HG03575 (cell line): ENCODE results near the gene PTPRR.

Experiments
- ATAC-seq: cut with Tn5 transposase; IDR thresholded peaks from one replicate; pipeline ENCODE4 v1.9.1; 2021; ENCODE audit not compliant: unreplicated experiment, insufficient number of reproducible peaks, low FRiP score; ENCODE audit errors: extremely low read depth

The PTPRR gene

DNA sequence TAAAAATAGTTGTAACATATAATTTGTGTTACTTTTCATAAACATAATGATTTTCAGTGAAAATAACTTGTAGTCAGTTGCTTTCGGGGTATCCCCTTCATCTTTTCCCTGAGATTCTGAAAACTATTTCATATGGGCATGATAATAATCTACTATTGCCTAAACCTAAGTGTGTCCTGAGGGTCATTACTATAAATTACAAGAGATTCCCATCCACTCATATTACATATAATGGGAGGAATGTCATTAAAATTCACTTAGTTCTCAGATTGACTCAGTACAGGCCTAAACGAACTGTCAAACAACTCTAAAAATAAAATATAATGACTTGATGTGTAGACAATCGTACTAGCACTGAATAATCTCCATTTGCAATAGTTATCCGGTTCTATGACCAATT, 72.7 kb downstream of the PTPRR start:
- ATAC-seq = no peak

DNA sequence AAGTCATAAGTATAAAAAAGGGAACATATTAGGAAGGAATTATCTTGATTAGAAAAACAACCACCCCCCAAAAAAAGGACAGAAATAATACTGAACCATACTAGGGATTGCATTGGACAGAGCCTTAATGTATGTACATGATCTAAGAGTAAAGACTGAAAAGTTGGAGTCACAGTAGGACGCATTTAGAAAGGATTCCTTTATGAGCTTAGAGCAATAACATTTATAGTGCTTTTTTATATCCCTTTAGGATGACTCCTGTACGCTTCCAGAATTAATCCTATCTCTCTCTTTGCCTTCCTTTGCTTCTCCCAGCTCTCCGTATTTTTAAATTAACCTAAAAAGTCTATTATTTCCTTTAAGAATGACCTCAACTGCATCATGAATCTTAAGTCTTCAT, 75.3 kb downstream of the PTPRR start:
- ATAC-seq = no peak

DNA sequence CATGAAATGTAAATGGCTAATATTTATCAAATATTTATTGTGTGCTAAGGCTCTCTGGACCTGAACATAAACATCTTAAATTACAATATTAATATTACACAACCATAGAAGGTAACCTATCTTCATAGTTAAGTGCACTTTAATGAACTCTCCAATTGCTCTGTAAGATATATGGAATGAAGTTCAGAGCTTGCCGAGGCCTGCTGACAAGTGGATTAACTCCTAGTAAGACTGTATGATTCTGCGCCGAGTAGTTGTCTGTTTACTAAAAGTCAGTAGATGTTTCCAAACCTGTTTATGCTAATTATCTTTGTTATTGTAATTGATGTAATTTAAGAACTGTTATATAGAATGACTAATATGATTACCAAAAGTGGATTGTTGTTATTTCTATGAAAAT, 77.2 kb downstream of the PTPRR start:
- ATAC-seq = no peak

DNA sequence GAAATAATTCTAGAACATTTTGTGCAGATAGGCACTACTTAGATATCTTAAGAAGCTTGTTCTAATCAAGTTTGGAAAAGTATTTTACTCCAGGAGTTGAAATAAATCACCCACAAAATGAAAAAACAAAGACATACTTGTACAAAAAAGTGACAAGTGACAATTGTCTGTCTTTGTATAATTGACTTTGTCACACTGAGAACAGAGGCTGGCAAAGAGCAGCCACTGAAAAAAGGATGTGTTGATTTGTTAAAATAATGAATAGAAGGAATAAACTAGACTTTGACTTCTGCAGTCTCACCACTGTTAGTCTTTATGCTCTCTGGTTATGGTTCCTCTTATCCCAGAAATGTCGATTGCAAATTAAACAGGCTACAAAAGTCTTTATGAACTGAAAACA, 77.6 kb downstream of the PTPRR start:
- no peak for ATAC-seq

DNA sequence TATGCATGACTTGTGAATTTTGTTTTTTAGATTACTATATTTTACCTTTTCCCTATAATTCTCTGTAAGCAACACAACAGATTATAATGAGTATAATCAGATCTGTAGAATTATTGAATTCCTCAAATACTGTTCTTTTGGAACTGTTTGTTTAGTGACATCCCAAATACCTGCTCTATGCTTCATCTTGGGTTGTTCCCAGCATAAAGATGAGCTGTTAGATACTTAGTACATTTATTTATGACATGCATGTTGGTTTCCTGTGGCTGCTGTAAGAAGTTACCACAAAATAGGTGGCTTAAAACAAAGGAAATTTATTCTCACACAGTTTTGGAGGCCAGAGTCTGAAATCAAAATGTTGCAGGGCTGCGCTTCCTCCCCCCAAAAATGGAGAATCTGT, 78.4 kb downstream of the PTPRR start:
- no peak for ATAC-seq

DNA sequence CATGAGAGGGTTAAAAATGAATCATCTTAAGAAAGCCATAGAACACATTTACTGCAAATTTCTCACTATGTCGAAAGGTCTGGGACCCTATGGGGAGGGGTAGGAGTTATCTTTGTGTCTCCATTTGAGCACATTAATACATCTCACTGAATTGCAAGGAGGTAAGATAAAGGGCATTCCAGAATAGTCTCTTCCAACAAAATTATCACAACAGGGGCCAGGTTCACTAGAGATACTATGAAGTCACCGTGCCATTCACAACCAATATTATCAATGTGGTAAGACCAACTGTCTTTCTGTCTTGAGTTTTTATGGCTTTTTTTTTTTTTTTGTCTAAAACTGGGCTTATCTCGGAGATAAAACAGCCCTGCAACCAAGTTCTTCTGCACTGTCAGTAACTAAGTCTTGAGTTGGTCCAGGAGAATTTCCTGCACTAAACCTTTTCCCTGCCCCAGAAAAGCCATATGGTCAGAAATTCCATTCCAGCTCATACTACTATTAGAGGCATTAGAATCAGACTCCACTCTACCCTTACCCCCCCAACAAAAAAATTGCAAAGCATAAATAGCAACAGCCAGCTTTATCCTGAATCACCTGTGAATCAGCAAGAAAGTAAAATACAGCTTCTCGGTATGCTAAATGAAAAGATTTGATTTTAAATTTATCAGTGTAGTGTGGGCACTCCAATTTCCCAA, 79.7 kb downstream of the PTPRR start:
- no peak for ATAC-seq

DNA sequence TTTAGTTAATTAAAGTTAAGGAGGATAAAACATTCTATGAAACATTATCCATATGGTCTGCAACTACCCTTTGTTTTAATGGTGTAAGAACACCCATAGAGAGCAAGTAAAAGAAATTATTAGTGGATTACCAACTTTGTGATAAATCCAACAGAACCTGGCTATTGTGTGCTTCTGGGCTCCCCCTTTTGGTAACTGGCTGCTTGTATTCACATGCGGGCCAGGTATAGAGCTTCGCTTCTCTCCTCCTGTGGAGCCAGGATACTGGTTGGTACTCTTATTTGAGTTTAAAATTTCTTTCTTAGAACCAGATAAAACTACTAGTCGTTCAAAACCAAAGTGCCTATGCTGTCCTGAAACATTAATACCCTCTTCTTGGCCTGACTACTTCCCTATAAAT, 81.0 kb downstream of the PTPRR start:
- ATAC-seq = no peak

DNA sequence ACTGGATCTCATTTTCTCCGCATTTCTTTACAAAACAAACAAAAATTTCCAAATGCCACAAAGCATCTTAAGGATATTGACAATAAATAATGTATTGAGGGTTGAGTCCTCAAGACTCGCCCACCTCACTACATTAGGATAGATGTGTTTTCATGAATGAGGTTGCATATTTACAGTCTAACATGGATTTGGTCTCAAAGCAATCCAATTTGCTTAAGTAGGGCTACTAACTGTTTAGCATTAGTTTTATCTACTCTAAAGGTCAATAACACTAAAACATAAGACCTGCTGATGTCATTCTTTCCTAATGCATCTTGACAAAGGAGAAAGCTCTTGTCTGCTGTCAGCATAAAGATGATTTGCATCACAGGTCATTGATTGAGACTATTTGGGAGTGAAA, 82.4 kb downstream of the PTPRR start:
- no peak for ATAC-seq

DNA sequence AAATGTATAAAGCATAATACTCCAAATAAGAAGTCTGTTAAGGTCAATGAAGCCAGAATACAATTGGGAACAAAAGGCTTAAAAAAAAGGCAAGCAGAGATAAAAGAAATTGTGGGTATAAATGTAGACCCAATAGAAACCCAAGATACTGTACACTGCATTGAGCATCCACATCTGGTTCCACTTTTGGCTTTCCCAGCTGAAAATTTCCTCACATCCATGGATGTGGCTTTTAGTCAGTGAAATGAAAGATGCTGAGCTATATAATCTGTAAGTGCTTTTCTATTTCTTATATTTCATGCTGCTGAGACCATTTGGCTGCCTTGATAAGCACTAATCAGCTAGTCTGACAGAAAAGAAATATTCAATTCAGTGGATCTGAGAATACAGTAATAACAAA, 83.5 kb downstream of the PTPRR start:
- ATAC-seq = no peak

DNA sequence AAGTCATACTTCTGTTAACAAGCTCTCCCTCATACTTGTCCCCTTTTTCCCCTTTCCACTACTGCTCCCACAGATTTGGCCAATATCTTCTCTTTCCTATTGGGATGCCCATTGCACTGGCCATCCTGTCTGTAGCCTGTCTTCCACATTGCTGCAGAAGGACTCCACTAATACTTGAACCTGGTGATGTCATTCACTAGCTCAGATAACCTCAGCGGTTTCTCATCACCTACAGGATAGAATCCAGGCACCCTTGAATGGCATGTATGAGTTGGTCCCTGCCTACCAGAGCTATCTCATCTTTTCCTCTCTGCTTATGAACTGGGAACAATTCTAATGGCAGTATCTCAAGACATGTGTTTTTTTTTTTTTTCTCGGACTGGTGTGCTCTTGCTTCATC, 84.6 kb downstream of the PTPRR start:
- no peak for ATAC-seq

DNA sequence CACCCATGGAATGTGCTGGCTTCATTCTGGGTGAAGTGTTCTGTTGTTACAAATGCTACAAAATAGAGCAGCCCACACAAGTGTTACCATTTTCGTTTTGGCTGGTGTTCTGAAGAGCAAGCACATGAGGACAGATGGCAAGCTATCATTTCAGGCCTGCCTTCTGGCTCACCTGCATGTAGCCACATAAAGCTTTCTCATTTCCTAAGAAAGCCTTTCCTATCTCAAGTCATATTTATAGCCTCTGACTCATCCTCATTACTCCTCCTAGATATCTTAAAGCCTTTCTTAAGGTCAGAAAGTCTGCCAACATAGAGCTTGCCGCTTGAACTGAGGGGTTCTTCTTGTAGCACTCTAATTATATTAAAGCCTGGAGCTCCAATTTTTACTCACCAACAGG, 89.0 kb downstream of the PTPRR start:
- ATAC-seq = no peak

DNA sequence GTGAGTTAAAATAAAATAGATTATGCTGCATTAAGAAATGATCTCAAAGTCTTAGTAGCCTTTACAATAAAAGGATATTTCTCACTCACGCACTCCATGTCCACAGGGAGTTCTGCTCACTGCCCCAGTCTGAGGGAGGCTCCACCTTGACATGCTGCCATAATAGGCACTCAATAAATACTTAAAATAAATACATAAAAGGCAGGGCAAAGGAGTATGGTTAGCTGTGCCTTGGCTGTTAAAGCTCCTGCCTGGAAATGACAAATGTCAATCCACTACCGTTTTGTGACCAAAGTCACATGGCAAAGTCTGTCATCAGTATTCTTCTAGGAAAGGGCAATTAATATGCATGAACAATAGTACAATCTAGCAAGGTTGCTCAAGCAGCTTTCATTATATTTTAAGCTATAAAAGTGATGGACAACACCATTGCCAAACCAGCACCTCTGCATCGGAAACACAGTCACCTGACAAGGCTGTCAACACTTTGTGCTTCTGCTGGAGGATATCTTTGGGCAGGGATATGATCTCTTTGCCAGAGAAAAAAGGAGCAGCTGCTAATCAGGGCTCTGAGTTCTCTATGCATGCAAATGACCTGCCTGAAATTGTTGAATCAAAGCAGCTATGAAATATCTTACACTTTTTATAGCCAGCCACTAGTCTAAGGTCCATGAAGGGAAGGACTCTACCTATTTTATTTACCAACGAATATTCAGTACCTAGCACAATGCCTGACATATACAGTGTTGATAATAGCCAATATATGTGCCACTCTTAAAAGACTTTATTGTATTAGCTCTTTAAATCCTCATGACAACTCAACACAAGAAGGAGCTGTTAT, 90.1 kb downstream of the PTPRR start:
- ATAC-seq = no peak

DNA sequence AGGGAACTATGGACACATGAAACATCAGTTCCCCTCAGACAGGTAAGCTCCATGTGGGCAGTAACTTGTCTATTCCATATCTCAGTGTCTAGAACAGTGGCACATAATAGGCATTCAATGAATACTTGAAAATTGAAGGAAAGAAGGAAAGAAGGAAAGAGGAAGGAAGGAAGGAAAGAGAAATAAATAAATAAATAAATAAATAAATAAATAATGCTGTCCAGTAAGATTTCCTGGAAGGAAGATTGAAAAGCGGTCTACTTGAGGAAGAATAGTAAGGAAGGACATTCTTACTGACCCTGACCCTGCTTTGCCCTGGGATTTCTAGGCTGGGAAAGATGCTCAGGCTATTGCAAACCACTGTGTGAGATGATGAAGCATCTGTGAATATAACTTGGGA, 91.5 kb downstream of the PTPRR start:
- no peak for ATAC-seq

DNA sequence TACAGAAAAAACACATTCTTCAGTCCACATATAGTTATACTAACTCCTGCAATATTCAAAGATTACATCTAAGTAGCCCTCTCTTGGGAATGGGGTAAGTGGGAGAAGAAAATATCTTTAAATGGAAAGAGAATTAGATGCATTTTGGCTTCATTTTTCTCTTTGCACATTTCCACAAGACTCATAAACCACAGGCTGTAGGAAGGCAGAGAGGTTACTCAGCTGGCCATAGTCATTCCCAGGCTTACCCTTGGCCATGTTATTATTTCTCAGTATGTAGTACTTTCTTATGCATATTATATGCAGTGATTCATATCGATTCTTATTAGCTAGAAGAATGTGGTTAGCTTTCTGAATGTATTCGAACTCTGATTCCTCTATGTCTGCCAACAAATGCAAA, 92.2 kb downstream of the PTPRR start:
- no peak for ATAC-seq

DNA sequence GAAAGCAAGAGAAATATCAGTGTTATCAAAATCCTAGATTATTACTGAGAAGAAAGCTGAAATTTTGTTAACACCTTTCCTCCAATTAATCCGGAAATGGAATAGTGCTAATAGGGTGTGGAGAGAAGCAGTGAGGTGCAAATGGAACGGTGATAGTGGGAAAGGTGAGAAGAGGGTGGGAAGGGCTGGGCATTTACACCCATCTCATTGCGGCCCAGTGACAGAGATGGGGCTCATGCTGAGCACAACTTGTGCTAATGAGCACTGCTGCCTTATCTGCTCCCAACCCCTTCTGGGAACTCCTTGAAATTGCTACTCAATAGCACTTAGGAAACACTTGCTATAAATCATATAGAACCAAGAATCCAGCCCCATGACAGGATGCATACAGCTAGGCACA, 94.4 kb downstream of the PTPRR start:
- no peak for ATAC-seq

DNA sequence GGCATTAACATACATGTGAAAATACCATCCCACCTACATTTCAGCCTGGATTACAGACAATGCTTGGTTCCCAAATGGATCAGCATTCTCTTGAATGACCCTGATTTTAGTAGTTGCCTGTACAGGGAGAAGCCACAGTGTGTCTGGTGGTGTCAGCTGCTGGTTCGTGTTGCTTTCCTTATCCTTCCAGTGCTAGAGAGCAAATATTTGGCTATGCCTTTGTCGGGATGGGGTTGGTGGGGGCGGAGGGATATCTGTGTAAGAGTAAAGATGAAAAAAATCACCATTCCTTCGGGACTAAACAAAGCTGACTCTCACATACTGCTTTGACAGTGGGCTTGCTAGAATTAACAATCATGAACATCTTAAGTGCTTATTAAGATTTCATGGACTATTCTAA, 96.0 kb downstream of the PTPRR start:
- ATAC-seq = no peak

DNA sequence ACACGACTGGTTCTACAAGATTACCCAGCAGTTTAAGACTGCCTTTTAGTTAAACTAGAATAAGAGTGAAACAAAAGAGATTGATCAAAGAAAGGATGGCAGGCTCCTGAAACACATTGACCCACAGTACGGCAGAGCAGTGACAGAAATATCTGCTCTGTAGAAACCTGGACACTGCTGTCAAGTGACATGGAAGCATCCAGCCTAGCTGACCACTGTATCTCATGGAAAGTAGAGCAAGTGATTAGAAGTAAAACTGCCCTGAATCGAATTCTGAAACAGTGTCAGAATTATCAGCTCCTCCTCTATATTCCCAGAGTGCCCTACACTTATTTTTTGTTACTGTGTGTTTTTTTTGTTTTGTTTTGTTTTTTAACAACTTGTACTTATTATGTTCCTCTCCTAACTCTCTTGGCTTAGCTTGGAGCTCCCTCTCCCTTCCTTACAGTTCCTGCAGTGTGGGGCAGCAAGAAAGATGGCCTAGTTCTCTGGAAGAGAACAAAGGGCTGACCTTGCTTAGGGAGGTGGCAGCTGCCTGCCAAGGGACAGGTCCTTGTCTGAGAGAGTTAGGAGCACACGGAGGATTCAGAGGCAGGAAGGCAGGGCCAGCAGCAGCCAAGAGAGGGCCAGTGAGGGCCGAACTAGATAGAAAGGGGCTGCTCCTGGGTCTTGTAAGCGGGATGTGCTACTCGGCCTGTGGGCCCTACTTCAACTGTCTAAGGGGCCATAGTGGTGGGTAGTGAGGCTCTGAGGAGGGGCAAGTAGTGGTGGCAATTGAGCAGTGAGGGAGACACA, 97.2 kb downstream of the PTPRR start:
- no peak for ATAC-seq

DNA sequence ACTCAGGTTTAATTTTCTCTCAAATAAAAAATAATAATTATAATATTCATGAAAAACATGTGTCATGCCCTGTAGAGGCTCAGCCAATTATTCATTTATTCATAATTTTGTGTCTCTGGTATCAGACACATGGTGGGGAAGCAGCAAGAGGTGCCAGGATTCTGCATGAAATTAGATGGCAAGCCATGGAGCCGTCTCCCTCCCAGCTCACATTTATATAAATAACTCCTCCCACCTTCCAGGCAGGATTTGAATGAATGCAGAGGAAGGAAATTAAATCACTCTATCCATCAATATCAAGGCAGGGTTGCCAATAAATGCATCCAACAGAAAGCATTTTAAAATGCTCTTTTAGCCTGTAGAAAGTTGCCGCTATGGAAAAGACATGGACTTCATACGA, 98.1 kb downstream of the PTPRR start:
- ATAC-seq = no peak

DNA sequence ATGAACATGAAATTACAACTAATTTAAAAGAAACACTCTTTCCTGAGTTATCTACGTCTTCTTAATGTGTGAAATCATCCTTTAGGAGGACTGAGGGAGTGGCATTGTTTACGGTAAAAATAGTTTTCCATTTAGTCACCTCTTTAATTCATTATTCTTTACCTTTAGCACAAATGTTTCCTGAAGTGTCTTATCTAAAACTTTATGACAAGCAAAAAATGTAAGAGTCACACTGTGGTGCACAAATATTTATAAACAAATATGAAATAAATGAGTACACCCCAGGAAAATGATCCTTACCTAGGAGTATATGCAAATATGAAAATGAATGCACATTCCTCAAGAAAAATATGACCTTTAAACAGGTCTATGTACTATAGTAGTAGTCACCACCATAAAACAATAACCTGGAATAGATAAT, 104.6 kb downstream of the PTPRR start:
- ATAC-seq = no peak

DNA sequence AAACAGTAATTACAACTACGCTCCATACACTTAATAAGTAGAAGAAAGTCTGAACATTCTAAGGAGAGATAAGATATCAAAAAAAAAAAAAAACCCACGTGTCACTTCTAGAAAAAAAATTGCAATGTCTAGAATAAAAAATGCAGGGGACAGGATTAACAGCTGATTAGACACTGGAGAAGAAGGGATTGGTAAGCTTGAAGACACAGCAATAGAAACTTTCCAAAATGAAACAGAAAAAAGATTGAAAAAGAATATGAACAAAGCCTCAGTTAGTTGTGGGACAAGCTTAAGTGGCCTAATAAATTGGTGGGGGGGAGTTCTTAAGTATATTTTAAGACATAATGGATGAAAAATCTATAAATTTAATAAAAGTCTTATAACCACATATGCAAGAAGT, 105.5 kb downstream of the PTPRR start:
- no peak for ATAC-seq
